Kidney tubule cell (primary cell): ENCODE results near the gene ZNF77.
"Not testable (repeated sequence)": the region's sequence is repeated elsewhere in the genome, so short reads cannot be mapped to it uniquely, and the experiment has no call there.

Experiments used
- DNase-seq: peaks from one replicate; pipeline ENCODE4 v3.0.0-alpha.2; 2018; ENCODE audit warnings: low spot score

The ZNF77 gene

GRCh38 chr19:2970201-2970835, 25.5 kb upstream of the ZNF77 start:
- peak; percentile 76 for DNase-seq

- DNase-seq, result no peak
Observed at GRCh38 chr19:2969104-2969504, 24.3 kb upstream of the ZNF77 start.

GRCh38 chr19:2967972-2968371, 23.2 kb upstream of the ZNF77 start:
- DNase-seq, result no peak

- DNase-seq, result no peak
Observed at GRCh38 chr19:2964874-2965273, 20.1 kb upstream of the ZNF77 start.

- peak; percentile 79 for DNase-seq
Observed at GRCh38 chr19:2963631-2964030, 18.9 kb upstream of the ZNF77 start.

GRCh38 chr19:2963122-2963521, 18.4 kb upstream of the ZNF77 start:
- no peak for DNase-seq

GRCh38 chr19:2962018-2962670, 17.4 kb upstream of the ZNF77 start:
- DNase-seq, result peak; percentile 85

GRCh38 chr19:2960120-2960519, 15.3 kb upstream of the ZNF77 start:
- DNase-seq, result no peak

GRCh38 chr19:2957160-2957559, 12.4 kb upstream of the ZNF77 start:
- DNase-seq, result no peak

- peak; percentile 85 for DNase-seq
Observed at GRCh38 chr19:2952953-2953481, 8.2 kb upstream of the ZNF77 start.

GRCh38 chr19:2950286-2951124, 5.7 kb upstream of the ZNF77 start:
- peak; percentile 99 for DNase-seq

- DNase-seq, result peak; percentile 32
Observed at GRCh38 chr19:2949939-2950285, 5.1 kb upstream of the ZNF77 start.

GRCh38 chr19:2945575-2946184, 909 bp upstream of the ZNF77 start:
- no peak for DNase-seq

- no peak for DNase-seq
Observed at GRCh38 chr19:2944403-2944774, 382 bp downstream of the ZNF77 start.

GRCh38 chr19:2942928-2943640, 1.7 kb downstream of the ZNF77 start:
- no peak for DNase-seq

GRCh38 chr19:2935863-2936262, 8.9 kb downstream of the ZNF77 start:
- DNase-seq, result not testable (repeated sequence)

- DNase-seq, result no peak
Observed at GRCh38 chr19:2933490-2933910, 11.3 kb downstream of the ZNF77 start.

- no peak for DNase-seq
Observed at GRCh38 chr19:2927032-2927430, 17.7 kb downstream of the ZNF77 start.

GRCh38 chr19:2926341-2927031, 18.3 kb downstream of the ZNF77 start:
- DNase-seq, result no peak

GRCh38 chr19:2923510-2923909, 21.3 kb downstream of the ZNF77 start:
- no peak for DNase-seq

- peak; percentile 70 for DNase-seq
Observed at GRCh38 chr19:2922987-2923386, 21.8 kb downstream of the ZNF77 start.
